Measurements from ENCODE around the gene ERICH6.

- no peak for TF ChIP-seq CTCF (IDR thresholded peaks at IDR 0.05)
- no peak for TF ChIP-seq POLR2A (IDR thresholded peaks at IDR 0.05)
Measured at GRCh38 chr3:150635526-150635925, 68.2 kb downstream of the ERICH6 start.
